Astrocyte of the cerebellum (primary cell): Measurements from ENCODE around the gene SLC38A1.
"Not testable (repeated sequence)": the region's sequence is repeated elsewhere in the genome, so short reads cannot be mapped to it uniquely, and the experiment has no call there.

Source experiments
- DNase-seq: peaks from one replicate; pipeline ENCODE4 v3.0.0-alpha.2; 2011; ENCODE audit warnings: low read depth
- H3K4me3 ChIP-seq: 2 replicates; pipeline ENCODE4 v1.5.1; 2011; ENCODE audit warnings: mild to moderate bottlenecking, low read depth, low read length, moderate library complexity
- in situ Hi-C: cut with HindIII; loops from 2 replicates; pipeline ENCODE4 v1.10.0; 2017; ENCODE audit warnings: low sequenced_read_pairs
- TF ChIP-seq, protein P1 (sequence below): IDR thresholded peaks from 2 replicates; pipeline ENCODE4 v1.5.1; 2012; ENCODE audit warnings: low read length, low read depth, moderate library complexity, mild to moderate bottlenecking; ENCODE audit errors: missing control alignments

Gene SLC38A1

DNA sequence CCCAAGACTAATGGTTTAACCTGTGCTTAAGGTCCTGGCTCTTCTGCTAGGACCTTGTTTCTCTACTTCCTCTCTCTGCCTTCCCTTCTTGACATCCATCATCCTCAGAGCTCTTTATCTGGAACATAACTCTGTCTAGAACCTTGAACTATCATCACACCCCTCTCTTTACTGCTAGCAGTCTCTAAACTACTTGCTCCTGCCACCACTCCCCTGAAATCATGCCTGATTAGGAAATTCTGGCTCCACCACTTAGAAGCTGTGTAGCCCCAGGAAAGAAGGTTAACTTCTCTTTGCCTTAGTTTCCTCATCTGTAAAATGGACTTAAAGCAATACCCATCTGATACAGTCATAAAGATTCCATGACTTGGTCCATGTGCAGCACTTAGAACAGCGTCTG, 9.1 kb downstream of the SLC38A1 start:
- TF ChIP-seq, protein P1, sequence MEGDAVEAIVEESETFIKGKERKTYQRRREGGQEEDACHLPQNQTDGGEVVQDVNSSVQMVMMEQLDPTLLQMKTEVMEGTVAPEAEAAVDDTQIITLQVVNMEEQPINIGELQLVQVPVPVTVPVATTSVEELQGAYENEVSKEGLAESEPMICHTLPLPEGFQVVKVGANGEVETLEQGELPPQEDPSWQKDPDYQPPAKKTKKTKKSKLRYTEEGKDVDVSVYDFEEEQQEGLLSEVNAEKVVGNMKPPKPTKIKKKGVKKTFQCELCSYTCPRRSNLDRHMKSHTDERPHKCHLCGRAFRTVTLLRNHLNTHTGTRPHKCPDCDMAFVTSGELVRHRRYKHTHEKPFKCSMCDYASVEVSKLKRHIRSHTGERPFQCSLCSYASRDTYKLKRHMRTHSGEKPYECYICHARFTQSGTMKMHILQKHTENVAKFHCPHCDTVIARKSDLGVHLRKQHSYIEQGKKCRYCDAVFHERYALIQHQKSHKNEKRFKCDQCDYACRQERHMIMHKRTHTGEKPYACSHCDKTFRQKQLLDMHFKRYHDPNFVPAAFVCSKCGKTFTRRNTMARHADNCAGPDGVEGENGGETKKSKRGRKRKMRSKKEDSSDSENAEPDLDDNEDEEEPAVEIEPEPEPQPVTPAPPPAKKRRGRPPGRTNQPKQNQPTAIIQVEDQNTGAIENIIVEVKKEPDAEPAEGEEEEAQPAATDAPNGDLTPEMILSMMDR: no peak
- H3K4me3 ChIP-seq: no peak overlapping the region
- in situ Hi-C loops: no loop called here
- no peak for DNase-seq

- TF ChIP-seq, protein P1: no peak
- H3K4me3 ChIP-seq: no peak overlapping the region
- DNase-seq: no peak
- in situ Hi-C loops: no loop called here
Measured at GRCh38 chr12:46259071-46259470, 9.8 kb downstream of the SLC38A1 start.

- no peak for DNase-seq
- in situ Hi-C loops: no loop called here
- TF ChIP-seq, protein P1: no peak
- H3K4me3 ChIP-seq: no peak overlapping the region
Measured at GRCh38 chr12:46258129-46258528, 10.7 kb downstream of the SLC38A1 start.

- TF ChIP-seq, protein P1: no peak
- H3K4me3 ChIP-seq: no peak overlapping the region
- in situ Hi-C loops: no loop called here
- DNase-seq: no peak
Measured at GRCh38 chr12:46256942-46257341, 11.9 kb downstream of the SLC38A1 start.

GRCh38 chr12:46253544-46254162, 15.2 kb downstream of the SLC38A1 start:
- in situ Hi-C loops: no loop called here
- no peak overlapping the region for H3K4me3 ChIP-seq
- TF ChIP-seq, protein P1: no peak
- no peak for DNase-seq

DNA sequence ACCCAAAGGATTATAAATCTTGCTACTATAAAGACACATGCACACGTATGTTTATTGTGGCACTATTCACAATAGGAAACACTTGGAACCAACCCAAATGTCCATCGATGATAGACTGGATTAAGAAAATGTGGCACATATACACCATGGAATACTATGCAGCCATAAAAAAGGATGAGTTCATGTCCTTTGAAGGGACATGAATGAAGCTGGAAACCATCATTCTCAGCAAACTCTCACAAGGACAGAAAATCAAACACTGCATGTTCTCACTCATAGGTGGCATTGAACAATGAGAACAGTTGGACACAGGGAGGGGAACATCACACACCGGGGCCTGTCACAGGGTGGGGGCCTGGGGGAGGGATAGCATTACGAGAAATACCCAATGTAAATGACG, 16.8 kb downstream of the SLC38A1 start:
- in situ Hi-C loops, H3K4me3 ChIP-seq: not testable (repeated sequence)

DNA sequence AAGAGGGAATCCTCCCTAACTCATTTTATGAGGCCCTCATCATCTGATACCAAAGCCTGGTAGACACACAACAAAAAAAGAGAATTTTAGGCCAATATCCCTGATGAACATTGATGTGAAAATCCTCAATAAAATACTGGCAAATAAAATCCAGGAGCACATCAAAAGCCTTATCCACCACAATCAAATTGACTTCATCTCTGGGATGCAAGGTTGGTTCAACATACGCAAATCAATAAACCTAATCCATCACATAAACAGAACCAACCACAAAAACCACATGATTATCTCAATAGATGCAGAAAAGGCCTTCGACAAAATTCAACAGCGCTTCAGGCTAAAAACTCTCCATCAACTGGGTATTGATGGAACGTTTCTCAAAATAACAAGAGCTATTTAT, 18.9 kb downstream of the SLC38A1 start:
- in situ Hi-C loops, DNase-seq: not testable (repeated sequence)

More for the DNA sequence above, 16.8 kb downstream of the SLC38A1 start:
- not testable (repeated sequence) for DNase-seq

GRCh38 chr12:46246021-46246700, 22.7 kb downstream of the SLC38A1 start:
- no peak overlapping the region for H3K4me3 ChIP-seq
- DNase-seq: no peak
- TF ChIP-seq, protein P1: no peak
- in situ Hi-C loops: no loop called here

More for the DNA sequence above, 18.9 kb downstream of the SLC38A1 start:
- not testable (repeated sequence) for H3K4me3 ChIP-seq
